B cell (primary cell): ENCODE data around the gene CD109.

ENCODE experiments used
- EZH2 ChIP-seq: IDR thresholded peaks from 2 replicates; pipeline ENCODE4 v1.6.1; 2012; ENCODE audit warnings: borderline replicate concordance, low read depth, mild to moderate bottlenecking, moderate library complexity, low read length; ENCODE audit not compliant: insufficient read depth, poor library complexity, severe bottlenecking
- TF ChIP-seq, protein P1 (sequence below): fragments of 200-600 bp; IDR thresholded peaks from one replicate; pipeline ENCODE4 v1.8.0; 2022; ENCODE audit warnings: antibody characterized with exemption, mild to moderate bottlenecking

- TF ChIP-seq, protein P1, sequence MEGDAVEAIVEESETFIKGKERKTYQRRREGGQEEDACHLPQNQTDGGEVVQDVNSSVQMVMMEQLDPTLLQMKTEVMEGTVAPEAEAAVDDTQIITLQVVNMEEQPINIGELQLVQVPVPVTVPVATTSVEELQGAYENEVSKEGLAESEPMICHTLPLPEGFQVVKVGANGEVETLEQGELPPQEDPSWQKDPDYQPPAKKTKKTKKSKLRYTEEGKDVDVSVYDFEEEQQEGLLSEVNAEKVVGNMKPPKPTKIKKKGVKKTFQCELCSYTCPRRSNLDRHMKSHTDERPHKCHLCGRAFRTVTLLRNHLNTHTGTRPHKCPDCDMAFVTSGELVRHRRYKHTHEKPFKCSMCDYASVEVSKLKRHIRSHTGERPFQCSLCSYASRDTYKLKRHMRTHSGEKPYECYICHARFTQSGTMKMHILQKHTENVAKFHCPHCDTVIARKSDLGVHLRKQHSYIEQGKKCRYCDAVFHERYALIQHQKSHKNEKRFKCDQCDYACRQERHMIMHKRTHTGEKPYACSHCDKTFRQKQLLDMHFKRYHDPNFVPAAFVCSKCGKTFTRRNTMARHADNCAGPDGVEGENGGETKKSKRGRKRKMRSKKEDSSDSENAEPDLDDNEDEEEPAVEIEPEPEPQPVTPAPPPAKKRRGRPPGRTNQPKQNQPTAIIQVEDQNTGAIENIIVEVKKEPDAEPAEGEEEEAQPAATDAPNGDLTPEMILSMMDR: no peak
- TF ChIP-seq EZH2: no peak
Observed at GRCh38 chr6:73655341-73655917, 40.6 kb upstream of the CD109 start.
